Liver (tissue), 3 donors: ENCODE data around the gene CD300LD.

Experiments used
- ATF3 ChIP-seq: IDR thresholded peaks from 2 replicates; pipeline ENCODE4 v1.6.1; 2016; ENCODE audit warnings: antibody characterized with exemption
- CTCF ChIP-seq: fragments of 150-350 bp; IDR thresholded peaks from 2 replicates; pipeline ENCODE4 v1.5.1; 2017; ENCODE audit warnings: improper control_type of control experiment, low read depth, low read length; ENCODE audit not compliant: missing input control
- FOXA1 ChIP-seq: IDR thresholded peaks from 2 replicates; pipeline ENCODE4 v1.6.1; 2016; ENCODE audit warnings: antibody characterized with exemption
- GABPA ChIP-seq, 2 donors: IDR thresholded peaks in 1 of 2; conservative IDR thresholded peaks in 1 of 2; 2 replicates each; pipeline ENCODE4 v1.6.1; 2016; ENCODE audit warnings: antibody characterized with exemption in 2 of 2, mild to moderate bottlenecking in 1 of 2, moderate library complexity in 1 of 2
- JUND ChIP-seq, 2 donors: IDR thresholded peaks; 2 replicates each; pipeline ENCODE4 v1.6.1; 2016; ENCODE audit warnings: antibody characterized with exemption in 2 of 2
- MAX ChIP-seq: IDR thresholded peaks from 2 replicates; pipeline ENCODE4 v1.6.1; 2016; ENCODE audit warnings: antibody characterized with exemption
- NR2F2 ChIP-seq: IDR thresholded peaks from 2 replicates; pipeline ENCODE4 v1.6.1; 2016; ENCODE audit warnings: antibody characterized with exemption
- RAD21 ChIP-seq, 2 donors: IDR thresholded peaks; 2 replicates each; pipeline ENCODE4 v1.6.1; 2016; ENCODE audit warnings: antibody characterized with exemption in 2 of 2, mild to moderate bottlenecking in 2 of 2
- REST ChIP-seq: IDR thresholded peaks from 2 replicates; pipeline ENCODE4 v1.6.1; 2016; ENCODE audit warnings: antibody characterized with exemption, mild to moderate bottlenecking
- RXRA ChIP-seq, 2 donors: IDR thresholded peaks; 2 replicates each; pipeline ENCODE4 v1.6.1; 2017 to 2018; ENCODE audit warnings: antibody characterized with exemption in 2 of 2, mild to moderate bottlenecking in 1 of 2
- TAF1 ChIP-seq: conservative IDR thresholded peaks from 2 replicates; pipeline ENCODE4 v1.6.1; 2016; ENCODE audit warnings: antibody characterized with exemption, mild to moderate bottlenecking
- YY1 ChIP-seq: IDR thresholded peaks from 2 replicates; pipeline ENCODE4 v1.6.1; 2016; ENCODE audit warnings: antibody characterized with exemption, mild to moderate bottlenecking
- ZBTB33 ChIP-seq: IDR thresholded peaks from 2 replicates; pipeline ENCODE4 v1.6.1; 2016; ENCODE audit warnings: antibody characterized with exemption
- donor health status: healthy.
- donor health status: healthy.

GRCh38 chr17:74597069-74597790, 5.1 kb upstream of the CD300LD start:
- TF ChIP-seq CTCF (no peak), TAF1 (no peak), REST (no peak), MAX (no peak), YY1 (no peak), NR2F2 (no peak), RAD21 (IDR thresholded peaks at IDR 0.05) (no peak), ZBTB33 (no peak), GABPA (IDR thresholded peaks at IDR 0.05 in 1 of 2, conservative IDR thresholded peaks at IDR 0.05 in 1 of 2) (no peak), RXRA (IDR thresholded peaks at IDR 0.05) (no peak), ATF3 (no peak), FOXA1 (no peak), JUND (IDR thresholded peaks at IDR 0.05) (no peak)
